Upper lobe of right lung (tissue), 1 donor: Measurements from ENCODE around the gene PMP22. TPM values are rescaled to one million over a fixed set of nuclear protein-coding genes. Genes with fewer than 3 reads are reported as not detected.

Experiments
- ATAC-seq: fragments of 200-7000 bp; cut with Tn5 transposase; one replicate; pipeline ENCODE4 v1.9.1; 2020; ENCODE audit warnings: mild to moderate bottlenecking, moderate library complexity
- DNase-seq: peaks from one replicate; pipeline ENCODE4 v3.0.0-alpha.2; 2020
- H3K27ac ChIP-seq: fragments of 200-600 bp; one replicate; pipeline ENCODE4 v1.8.0; 2022
- H3K27me3 ChIP-seq: fragments of 200-600 bp; one replicate; pipeline ENCODE4 v1.8.0; 2022; ENCODE audit warnings: mild to moderate bottlenecking
- H3K36me3 ChIP-seq: fragments of 200-600 bp; one replicate; pipeline ENCODE4 v1.8.0; 2022
- H3K4me1 ChIP-seq: fragments of 200-600 bp; one replicate; pipeline ENCODE4 v1.8.0; 2022
- H3K4me3 ChIP-seq: fragments of 200-600 bp; one replicate; pipeline ENCODE4 v1.8.0; 2022; ENCODE audit warnings: mild to moderate bottlenecking
- H3K9me3 ChIP-seq: fragments of 200-600 bp; one replicate; pipeline ENCODE4 v1.8.0; 2022
- CTCF ChIP-seq: fragments of 200-600 bp; IDR thresholded peaks from one replicate; pipeline ENCODE4 v1.8.0; 2022; ENCODE audit warnings: antibody characterized with exemption
- intact Hi-C: fragments of 100-400 bp; cut with DNase I; formaldehyde crosslinking; loops from one replicate; pipeline ENCODE4 v1.11.0; 2022
- total RNA-seq: library from RNA; stranded (reverse); fragmentation: NEBNext Ultra II Directional; extraction: Animal tissue kit (Norgen Biotek cat#: 25700); gene quantifications from one replicate; pipeline ENCODE4 v1.2.1, GENCODE V29; 2021
- donor health status: DM: no; HTN: yes; CAD: no; lungs with severe emphysema.

Gene PMP22
- total RNA-seq, 1 donor from 2014 or later: 157 TPM

- DNase-seq (no peak), ATAC-seq (no peak)
- intact Hi-C loops: no loop called here
- no peak overlapping the region for H3K27ac ChIP-seq
- no peaks in the 10 kb centered on the region for H3K27me3 ChIP-seq
- TF ChIP-seq CTCF: no peak
- no peaks in the 10 kb centered on the region for H3K9me3 ChIP-seq
- H3K4me1 ChIP-seq: peaks cover 14% of the 10 kb centered on the region
- H3K4me3 ChIP-seq: no peak overlapping the region
- H3K36me3 ChIP-seq: no peaks in the 10 kb centered on the region
Measured at GRCh38 chr17:15268461-15268860, 3.3 kb upstream of the PMP22 start.

DNA sequence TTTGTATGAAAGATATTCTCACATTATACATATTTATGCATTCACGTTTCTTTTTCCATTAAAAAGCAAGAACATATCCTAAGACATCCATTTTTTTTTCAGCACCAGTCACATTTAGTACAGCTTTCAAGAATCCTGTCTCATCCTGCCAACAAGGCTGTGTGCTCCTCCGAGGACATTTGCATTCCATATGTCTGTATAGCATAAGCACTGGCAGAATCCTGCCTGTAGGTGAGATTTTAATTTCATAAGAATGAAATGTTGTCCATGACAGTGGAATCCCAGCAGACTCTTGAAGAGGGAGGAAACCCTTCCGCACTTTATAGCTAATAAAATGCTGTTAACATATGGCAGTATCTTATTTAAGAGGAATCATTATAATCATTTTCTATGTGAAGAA, 2.9 kb upstream of the PMP22 start:
- peaks cover 13% of the 10 kb centered on the region for H3K4me1 ChIP-seq
- DNase-seq (no peak), ATAC-seq (no peak)
- no peak for TF ChIP-seq CTCF
- H3K27ac ChIP-seq: no peak overlapping the region
- no peak overlapping the region for H3K4me3 ChIP-seq
- H3K9me3 ChIP-seq: no peaks in the 10 kb centered on the region
- no peaks in the 10 kb centered on the region for H3K27me3 ChIP-seq
- intact Hi-C loops: no loop called here
- H3K36me3 ChIP-seq: no peaks in the 10 kb centered on the region

GRCh38 chr17:15266325-15267125, 1.4 kb upstream of the PMP22 start:
- Histone ChIP-seq H3K27me3 (no peaks in the 10 kb centered on the region), H3K4me1 (peaks cover 13% of the 10 kb centered on the region), H3K27ac (no peak overlapping the region), H3K4me3 (no peak overlapping the region), H3K36me3 (no peaks in the 10 kb centered on the region), H3K9me3 (no peaks in the 10 kb centered on the region)
- no peak for TF ChIP-seq CTCF
- ATAC-seq (no peak), DNase-seq (no peak)
- intact Hi-C loops: no loop called here

DNA sequence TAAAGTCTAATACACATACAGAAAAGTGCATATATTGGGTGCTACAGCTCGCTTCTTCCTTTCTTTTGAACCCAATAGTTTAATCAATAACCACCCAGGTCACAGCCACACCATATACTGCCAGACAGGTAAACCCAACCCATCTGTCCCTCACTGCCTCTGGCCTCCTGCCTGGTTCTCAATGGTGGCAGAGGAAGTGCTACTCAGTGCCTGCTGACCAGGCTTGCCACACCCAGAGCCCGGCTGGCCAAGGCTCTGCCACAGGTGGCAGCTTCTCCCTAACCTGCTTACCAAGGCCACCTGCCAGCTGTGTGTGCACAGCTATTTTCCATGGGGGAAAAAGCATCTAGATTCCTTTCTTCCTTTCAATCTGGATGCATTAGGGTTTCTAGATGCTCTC, 584 bp downstream of the PMP22 start:
- ATAC-seq (peak; percentile 22), DNase-seq (peak; percentile 79)
- peak overlapping the region; percentile 38 for H3K27ac ChIP-seq
- no peak for TF ChIP-seq CTCF
- no peaks in the 10 kb centered on the region for H3K9me3 ChIP-seq
- H3K4me1 ChIP-seq: peaks cover 14% of the 10 kb centered on the region
- H3K4me3 ChIP-seq: peak overlapping the region; percentile 62
- H3K36me3 ChIP-seq: peaks cover 1% of the 10 kb centered on the region
- intact Hi-C loops: loop anchor here (5.0 kb wide), 1 partner anchor 238 kb away; no protein-coding TSS in a partner anchor
- no peaks in the 10 kb centered on the region for H3K27me3 ChIP-seq

GRCh38 chr17:15263680-15264079, 1.4 kb downstream of the PMP22 start:
- peak overlapping the region; percentile 62 for H3K4me3 ChIP-seq
- intact Hi-C loops: loop anchor here (5.0 kb wide), 1 partner anchor 239 kb away; no protein-coding TSS in a partner anchor
- no peak for ATAC-seq

More at GRCh38 chr17:15263680-15264079, 1.4 kb downstream of the PMP22 start:
- DNase-seq: no peak
- TF ChIP-seq CTCF: no peak
- Histone ChIP-seq H3K27me3 (no peaks in the 10 kb centered on the region), H3K27ac (peak overlapping the region; percentile 90), H3K9me3 (no peaks in the 10 kb centered on the region), H3K4me1 (peaks cover 16% of the 10 kb centered on the region), H3K36me3 (peaks cover 10% of the 10 kb centered on the region)
